Spleen (tissue), 11 donors: ENCODE results near the gene PYGB. TPM values are rescaled to one million over a fixed set of nuclear protein-coding genes. Genes with fewer than 3 reads are reported as not detected.

Experiments used
- DNase-seq: peaks from one replicate; pipeline ENCODE4 v3.0.0-alpha.2; 2020
- H3K27ac ChIP-seq, 8 donors: fragments of 200-600 bp; sonication (generic) in 7 of 8; 1 replicate in 4 of 8; 2 replicates in 4 of 8; pipeline versions ENCODE4 v1.5.0 to v1.8.0; 2016 to 2021; ENCODE audit warnings: inconsistent platforms in 4 of 8, mild to moderate bottlenecking in 4 of 8, moderate library complexity in 1 of 8
- H3K27me3 ChIP-seq, 7 donors: fragments of 200-600 bp; sonication (generic) in 6 of 7; replicated peaks in 1 of 7; 1 replicate in 4 of 7; 2 replicates in 3 of 7; pipeline versions ENCODE4 v1.5.0 to v1.8.0; 2016 to 2021; ENCODE audit warnings: inconsistent platforms in 3 of 7, mild to moderate bottlenecking in 1 of 7
- H3K36me3 ChIP-seq, 6 donors: fragments of 200-600 bp; sonication (generic) in 5 of 6; 1 replicate in 4 of 6; 2 replicates in 2 of 6; pipeline versions ENCODE4 v1.5.0 to v1.8.0; 2016 to 2021; ENCODE audit warnings: inconsistent platforms in 2 of 6
- H3K4me1 ChIP-seq, 6 donors: fragments of 200-600 bp; sonication (generic) in 5 of 6; 1 replicate in 3 of 6; 2 replicates in 3 of 6; pipeline versions ENCODE4 v1.5.0 to v1.8.0; 2016 to 2021; ENCODE audit warnings: inconsistent platforms in 3 of 6
- H3K4me3 ChIP-seq, 8 donors: fragments of 200-600 bp; sonication (generic) in 7 of 8; 1 replicate in 4 of 8; 2 replicates in 4 of 8; pipeline versions ENCODE4 v1.5.0 to v1.8.0; 2016 to 2021; ENCODE audit warnings: inconsistent platforms in 4 of 8, mild to moderate bottlenecking in 4 of 8, moderate library complexity in 2 of 8
- H3K9me3 ChIP-seq, 8 donors: fragments of 200-600 bp; sonication (generic) in 7 of 8; 1 replicate in 4 of 8; 2 replicates in 4 of 8; pipeline versions ENCODE4 v1.5.0 to v1.8.0; 2016 to 2021; ENCODE audit warnings: inconsistent platforms in 4 of 8
- POLR2A ChIP-seq, 3 donors: fragments of 450-650 bp; IDR thresholded peaks; one replicate each; pipeline ENCODE4 v1.5.1; 2017; ENCODE audit warnings: antibody characterized with exemption in 3 of 3, mild to moderate bottlenecking in 1 of 3
- POLR2AphosphoS5 ChIP-seq, 3 donors: sonication (generic); formaldehyde crosslinking; IDR thresholded peaks; one replicate each; pipeline ENCODE4 v1.5.1; 2017; ENCODE audit warnings: antibody characterized with exemption in 3 of 3
- WGBS, 5 donors: extraction: QIAGEN DNeasy Blood & Tissue Kit in 3 of 5; methylation state at CpG; one replicate each; pipeline versions ENCODE4 v1.1.5 to v1.1.7; 2013 to 2018; 5-methylcytosine and 5-hydroxymethylcytosine counted together
- intact Hi-C: fragments of 100-400 bp; cut with DNase I; formaldehyde crosslinking; loops from one replicate; pipeline ENCODE4 v1.15.0; 2023; ENCODE audit warnings: low total_unique reads
- polyA plus RNA-seq, 3 donors: library from polyadenylated mRNA; stranded (reverse); fragments of 200-250 nt; gene quantifications; one replicate each; pipeline ENCODE4 v1.2.1, GENCODE V29; 2013
- total RNA-seq, 7 donors: library from RNA; depleted of rRNA in 3 of 7; stranded (reverse); fragments of >200 nt in 3 of 7; fragmentation: NEBNext Ultra II Directional in 4 of 7; extraction: Animal tissue kit (Norgen Biotek cat#: 25700) in 4 of 7; gene quantifications; one replicate each; pipeline versions ENCODE4 v1.1.0 to v1.2.1, GENCODE V29; 2016 to 2021
- TF ChIP-seq, protein P1 (sequence below), 11 experiments: fragments of 200-600 bp in 7 of 11; fragments of 450-650 bp in 4 of 11; sonication (generic) in 4 of 11; IDR thresholded peaks in 8 of 11; conservative IDR thresholded peaks in 3 of 11; 1 replicate in 7 of 11; 2 replicates in 4 of 11; pipeline versions ENCODE4 v1.4.0 to v1.8.0; 2016 to 2021; ENCODE audit warnings: antibody characterized with exemption in 11 of 11, inconsistent platforms in 4 of 11, mild to moderate bottlenecking in 1 of 11
- donor health status: healthy with polysubstance abuse.
- donor health status: DM: no; HTN: no; CAD: no; lungs with moderate emphysema.
- donor health status: DM: no; HTN: no; CAD: no.
- donor health status: Bipolar disorder and iron deficiency.
- donor health status: healthy.
- donor health status: DM: no; HTN: no; CAD: no.
- donor health status: DM: yes; HTN: yes; CAD: no.

PYGB gene
- total and polyA plus RNA-seq, 10 donors: 10.5 to 47.8 (median 32.3) TPM

- peak; percentile 8 for DNase-seq
- intact Hi-C loops: no loop called here
- peaks cover 0 to 100% (median 77%) of the 10 kb centered on the region in 6 donors for H3K36me3 ChIP-seq
- H3K27me3 ChIP-seq: no peaks in the 10 kb centered on the region
- H3K9me3 ChIP-seq: no peaks in the 10 kb centered on the region
- no peak overlapping the region for H3K27ac ChIP-seq
- no peak overlapping the region for H3K4me3 ChIP-seq
- H3K4me1 ChIP-seq: peaks cover 0 to 31% (median 10%) of the 10 kb centered on the region in 6 donors
- WGBS, 5 donors: 91 to 95% (median 94%) methylated on average over 9 of the region's 9 CpGs
- TF ChIP-seq POLR2A (IDR thresholded peaks at IDR 0.05): no peak
- TF ChIP-seq, protein P1, sequence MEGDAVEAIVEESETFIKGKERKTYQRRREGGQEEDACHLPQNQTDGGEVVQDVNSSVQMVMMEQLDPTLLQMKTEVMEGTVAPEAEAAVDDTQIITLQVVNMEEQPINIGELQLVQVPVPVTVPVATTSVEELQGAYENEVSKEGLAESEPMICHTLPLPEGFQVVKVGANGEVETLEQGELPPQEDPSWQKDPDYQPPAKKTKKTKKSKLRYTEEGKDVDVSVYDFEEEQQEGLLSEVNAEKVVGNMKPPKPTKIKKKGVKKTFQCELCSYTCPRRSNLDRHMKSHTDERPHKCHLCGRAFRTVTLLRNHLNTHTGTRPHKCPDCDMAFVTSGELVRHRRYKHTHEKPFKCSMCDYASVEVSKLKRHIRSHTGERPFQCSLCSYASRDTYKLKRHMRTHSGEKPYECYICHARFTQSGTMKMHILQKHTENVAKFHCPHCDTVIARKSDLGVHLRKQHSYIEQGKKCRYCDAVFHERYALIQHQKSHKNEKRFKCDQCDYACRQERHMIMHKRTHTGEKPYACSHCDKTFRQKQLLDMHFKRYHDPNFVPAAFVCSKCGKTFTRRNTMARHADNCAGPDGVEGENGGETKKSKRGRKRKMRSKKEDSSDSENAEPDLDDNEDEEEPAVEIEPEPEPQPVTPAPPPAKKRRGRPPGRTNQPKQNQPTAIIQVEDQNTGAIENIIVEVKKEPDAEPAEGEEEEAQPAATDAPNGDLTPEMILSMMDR (IDR thresholded peaks at IDR 0.05 in 8 of 11, conservative IDR thresholded peaks at IDR 0.05 in 3 of 11): no peak
Observed at GRCh38 chr20:25279403-25279802, 31.5 kb downstream of the PYGB start.

- WGBS, 5 donors: 72 to 87% (median 85%) methylated on average over 4 to 15 of the region's 15 CpGs
- H3K36me3 ChIP-seq: peaks cover 0 to 100% (median 75%) of the 10 kb centered on the region in 6 donors
- no peak overlapping the region for H3K4me3 ChIP-seq
- DNase-seq: peak; percentile 72
- TF ChIP-seq, protein P1 (IDR thresholded peaks at IDR 0.05 in 8 of 11, conservative IDR thresholded peaks at IDR 0.05 in 3 of 11): no peak
- TF ChIP-seq POLR2A (IDR thresholded peaks at IDR 0.05): no peak
- peak in 2 of 3 donors; percentile 74 to 75 for TF ChIP-seq POLR2AphosphoS5 (IDR thresholded peaks at IDR 0.05)
- intact Hi-C loops: no loop called here
- H3K27ac ChIP-seq: no peak overlapping the region
- H3K4me1 ChIP-seq: peaks cover 0 to 31% (median 10%) of the 10 kb centered on the region in 6 donors
- no peaks in the 10 kb centered on the region for H3K9me3 ChIP-seq
- no peaks in the 10 kb centered on the region for H3K27me3 ChIP-seq
Observed at GRCh38 chr20:25280051-25280573, 32.2 kb downstream of the PYGB start.

DNA sequence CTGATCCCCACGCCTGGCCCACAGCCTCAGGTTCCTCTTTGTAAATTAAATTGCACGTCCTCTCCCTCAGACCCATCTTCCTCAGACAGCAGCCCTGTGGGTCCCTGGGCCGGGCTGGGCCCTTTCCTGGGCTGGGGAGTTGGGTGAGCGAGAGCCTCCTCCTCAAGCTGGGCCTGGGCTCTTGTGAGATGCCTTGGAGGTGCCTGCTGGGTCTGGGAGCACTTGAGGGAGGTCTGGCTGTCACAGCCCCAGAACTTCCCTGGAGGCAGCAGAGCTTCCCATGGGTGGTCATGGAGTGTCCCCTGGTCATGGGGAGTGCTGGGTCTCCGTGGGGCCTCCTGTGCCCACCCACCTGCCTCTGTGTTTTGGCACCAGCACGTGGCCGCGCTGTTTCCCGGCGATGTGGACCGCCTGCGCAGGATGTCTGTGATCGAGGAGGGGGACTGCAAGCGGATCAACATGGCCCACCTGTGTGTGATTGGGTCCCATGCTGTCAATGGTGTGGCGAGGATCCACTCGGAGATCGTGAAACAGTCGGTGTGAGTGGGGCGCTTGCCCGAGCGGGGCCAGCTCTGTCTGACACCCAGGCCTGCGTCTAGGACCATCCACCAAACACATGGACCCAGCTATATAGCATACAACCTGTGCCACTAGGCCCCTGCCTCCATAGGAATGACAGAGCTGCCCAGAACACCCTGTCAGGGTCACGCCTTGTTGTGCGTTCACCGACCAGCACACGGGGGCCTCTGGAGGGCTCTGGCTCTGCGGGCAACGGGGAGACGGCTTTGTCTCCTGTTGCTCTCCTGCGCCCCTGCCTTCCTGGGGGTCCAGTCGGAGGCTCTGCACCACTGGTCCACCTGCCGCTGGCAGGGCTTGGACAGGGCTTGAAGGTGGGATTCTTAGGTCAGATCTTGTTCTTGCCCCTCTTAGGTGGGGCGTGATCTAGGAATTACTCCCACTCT, 33.0 kb downstream of the PYGB start:
- no peaks in the 10 kb centered on the region for H3K9me3 ChIP-seq
- H3K27me3 ChIP-seq: no peaks in the 10 kb centered on the region
- 90 to 98% (median 95%) methylated on average over 19 to 33 of the region's 33 CpGs for WGBS, 5 donors
- peaks cover 0 to 31% (median 10%) of the 10 kb centered on the region in 6 donors for H3K4me1 ChIP-seq
- intact Hi-C loops: no loop called here
- no peak for TF ChIP-seq POLR2AphosphoS5 (IDR thresholded peaks at IDR 0.05)
- no peak for TF ChIP-seq POLR2A (IDR thresholded peaks at IDR 0.05)
- TF ChIP-seq, protein P1 (IDR thresholded peaks at IDR 0.05 in 8 of 11, conservative IDR thresholded peaks at IDR 0.05 in 3 of 11): no peak
- no peak overlapping the region for H3K4me3 ChIP-seq
- H3K36me3 ChIP-seq: peaks cover 0 to 100% (median 77%) of the 10 kb centered on the region in 6 donors
- DNase-seq: peak; percentile 79
- peak overlapping the region in 3 of 8 donors; percentile 14 to 58 (median 17) for H3K27ac ChIP-seq

- Histone ChIP-seq H3K9me3 (no peaks in the 10 kb centered on the region), H3K27ac (peak overlapping the region in 4 of 8 donors; percentile 2 to 58 (median 24)), H3K4me3 (no peak overlapping the region), H3K27me3 (no peaks in the 10 kb centered on the region), H3K4me1 (peaks cover 0 to 31% (median 10%) of the 10 kb centered on the region in 6 donors), H3K36me3 (peaks cover 0 to 100% (median 82%) of the 10 kb centered on the region in 6 donors)
- DNase-seq: peak; percentile 86
- intact Hi-C loops: no loop called here
- TF ChIP-seq POLR2AphosphoS5 (IDR thresholded peaks at IDR 0.05) (peak; percentile 79 to 96 (median 85)), POLR2A (IDR thresholded peaks at IDR 0.05) (no peak)
- WGBS, 5 donors: 65 to 81% (median 70%) methylated on average over 11 to 21 of the region's 21 CpGs
Observed at GRCh38 chr20:25281541-25281991, 33.7 kb downstream of the PYGB start.
